Measurements from ENCODE around the gene ASB2.

ASB2 gene

GRCh38 chr14:93927800-93928145 is 48.6 kb downstream of the ASB2 start:
- DNase-seq (ENCODE audit: low read depth), result no peak
- no peak for TF ChIP-seq CTCF (IDR thresholded peaks at IDR 0.05; ENCODE audit: control insufficient read depth, extremely low read depth, insufficient read depth)
- no peak overlapping the region for H3K4me3 ChIP-seq (ENCODE audit: low read depth, low read length)

GRCh38 chr14:93926873-93927799 is 49.2 kb downstream of the ASB2 start, which contains the start of gene FAM181A:
FAM181A (plus strand) TSS chr14:93927344; CDS start chr14:93928286, 942 bp downstream.
- no peak within 1 kb of the TSS for H3K4me3 ChIP-seq (ENCODE audit: low read depth, low read length)
- TF ChIP-seq CTCF (IDR thresholded peaks at IDR 0.05; ENCODE audit: control insufficient read depth, extremely low read depth, insufficient read depth), result no peak
- DNase-seq (ENCODE audit: low read depth), result no peak

- no peak overlapping the region for H3K4me3 ChIP-seq (ENCODE audit: low read depth, low read length)
- no peak for DNase-seq (ENCODE audit: low read depth)
- no peak for TF ChIP-seq CTCF (IDR thresholded peaks at IDR 0.05; ENCODE audit: control insufficient read depth, extremely low read depth, insufficient read depth)
Measured at GRCh38 chr14:93926245-93926872, 50.0 kb downstream of the ASB2 start.

GRCh38 chr14:93925374-93925895 is 50.9 kb downstream of the ASB2 start:
- no peak for DNase-seq (ENCODE audit: low read depth)
- no peak overlapping the region for H3K4me3 ChIP-seq (ENCODE audit: low read depth, low read length)
- no peak for TF ChIP-seq CTCF (IDR thresholded peaks at IDR 0.05; ENCODE audit: control insufficient read depth, extremely low read depth, insufficient read depth)

GRCh38 chr14:93924592-93925355 is 51.6 kb downstream of the ASB2 start:
- no peak for TF ChIP-seq CTCF (IDR thresholded peaks at IDR 0.05; ENCODE audit: control insufficient read depth, extremely low read depth, insufficient read depth)
- no peak for DNase-seq (ENCODE audit: low read depth)
- no peak overlapping the region for H3K4me3 ChIP-seq (ENCODE audit: low read depth, low read length)

- no peak overlapping the region for H3K4me3 ChIP-seq (ENCODE audit: low read depth, low read length)
- no peak for DNase-seq (ENCODE audit: low read depth)
- no peak for TF ChIP-seq CTCF (IDR thresholded peaks at IDR 0.05; ENCODE audit: control insufficient read depth, extremely low read depth, insufficient read depth)
Measured at GRCh38 chr14:93923626-93924025, 52.7 kb downstream of the ASB2 start.

Data from LNCaP clone FGC (cell line).